ENCODE measurements around the gene KLHDC8A. TPM values are rescaled to one million over a fixed set of nuclear protein-coding genes. Genes with fewer than 3 reads are reported as not detected.

Gene KLHDC8A
- total RNA-seq, 1 experiment from 2014 or later, result not detected

DNA sequence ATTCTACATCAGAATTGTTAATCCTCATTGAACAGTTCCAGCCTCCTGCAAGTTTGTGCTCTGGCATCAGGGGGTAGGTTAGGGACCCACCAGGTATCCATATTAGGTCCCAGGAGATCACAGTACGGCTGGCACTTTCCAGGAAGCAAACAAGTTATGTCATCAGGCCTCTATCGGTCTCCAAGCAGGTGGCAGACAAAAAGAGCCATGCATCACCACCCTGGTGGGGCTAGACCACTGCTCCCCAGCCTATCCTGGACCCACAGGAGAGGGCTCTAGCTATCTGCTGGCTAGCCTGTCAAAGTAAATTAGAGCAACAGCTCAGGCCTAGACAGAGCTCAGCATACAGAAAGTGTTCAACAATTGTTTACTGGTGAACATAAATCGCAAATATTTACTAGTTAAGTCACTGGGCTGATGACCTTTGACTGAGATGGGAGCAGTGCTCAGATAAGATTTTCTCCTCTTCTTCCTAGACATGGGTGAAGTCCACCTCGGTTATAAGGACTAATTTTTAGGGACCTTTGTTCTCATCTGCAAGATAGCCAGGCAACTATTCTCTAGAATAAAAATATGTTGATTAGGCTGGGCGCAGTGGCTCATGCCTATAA lies 41.6 kb downstream of the KLHDC8A start:
- POLR2A ChIA-PET (ENCODE audit: low non-redundant PET), result no interaction called here
- Histone ChIP-seq H3K4me1 (ENCODE audit: insufficient read depth, low read length, poor library complexity, severe bottlenecking) (peaks cover 14% of the 10 kb centered on the region), H3K4me3 (ENCODE audit: low read depth, low read length, poor library complexity, severe bottlenecking) (no peak overlapping the region), H3K27ac (ENCODE audit: low read depth, low read length, poor library complexity, severe bottlenecking) (no peak overlapping the region), H3K27me3 (replicated peaks; ENCODE audit: insufficient read depth, low read depth, low read length, poor library complexity) (no peaks in the 10 kb centered on the region), H3K36me3 (ENCODE audit: insufficient read depth, low read length, poor library complexity, severe bottlenecking) (no peaks in the 10 kb centered on the region), H3K9me3 (ENCODE audit: low read depth, low read length, poor library complexity, severe bottlenecking) (no peaks in the 10 kb centered on the region)
- intact Hi-C loops (cut with micrococcal nuclease; ENCODE audit: unreplicated experiment), result no loop called here
- no peak for DNase-seq (ENCODE audit: low spot score)
- no TSS peak for BruUV-seq (replicated peaks)
- CTCF ChIA-PET, result no interaction called here
- TF ChIP-seq, protein P1, sequence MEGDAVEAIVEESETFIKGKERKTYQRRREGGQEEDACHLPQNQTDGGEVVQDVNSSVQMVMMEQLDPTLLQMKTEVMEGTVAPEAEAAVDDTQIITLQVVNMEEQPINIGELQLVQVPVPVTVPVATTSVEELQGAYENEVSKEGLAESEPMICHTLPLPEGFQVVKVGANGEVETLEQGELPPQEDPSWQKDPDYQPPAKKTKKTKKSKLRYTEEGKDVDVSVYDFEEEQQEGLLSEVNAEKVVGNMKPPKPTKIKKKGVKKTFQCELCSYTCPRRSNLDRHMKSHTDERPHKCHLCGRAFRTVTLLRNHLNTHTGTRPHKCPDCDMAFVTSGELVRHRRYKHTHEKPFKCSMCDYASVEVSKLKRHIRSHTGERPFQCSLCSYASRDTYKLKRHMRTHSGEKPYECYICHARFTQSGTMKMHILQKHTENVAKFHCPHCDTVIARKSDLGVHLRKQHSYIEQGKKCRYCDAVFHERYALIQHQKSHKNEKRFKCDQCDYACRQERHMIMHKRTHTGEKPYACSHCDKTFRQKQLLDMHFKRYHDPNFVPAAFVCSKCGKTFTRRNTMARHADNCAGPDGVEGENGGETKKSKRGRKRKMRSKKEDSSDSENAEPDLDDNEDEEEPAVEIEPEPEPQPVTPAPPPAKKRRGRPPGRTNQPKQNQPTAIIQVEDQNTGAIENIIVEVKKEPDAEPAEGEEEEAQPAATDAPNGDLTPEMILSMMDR (conservative IDR thresholded peaks at IDR 0.05; ENCODE audit: low read depth, low read length), result no peak
- TF ChIP-seq EZH2 (IDR thresholded peaks at IDR 0.05; ENCODE audit: borderline replicate concordance, low read depth, low read length, poor library complexity, severe bottlenecking), result no peak

DNA sequence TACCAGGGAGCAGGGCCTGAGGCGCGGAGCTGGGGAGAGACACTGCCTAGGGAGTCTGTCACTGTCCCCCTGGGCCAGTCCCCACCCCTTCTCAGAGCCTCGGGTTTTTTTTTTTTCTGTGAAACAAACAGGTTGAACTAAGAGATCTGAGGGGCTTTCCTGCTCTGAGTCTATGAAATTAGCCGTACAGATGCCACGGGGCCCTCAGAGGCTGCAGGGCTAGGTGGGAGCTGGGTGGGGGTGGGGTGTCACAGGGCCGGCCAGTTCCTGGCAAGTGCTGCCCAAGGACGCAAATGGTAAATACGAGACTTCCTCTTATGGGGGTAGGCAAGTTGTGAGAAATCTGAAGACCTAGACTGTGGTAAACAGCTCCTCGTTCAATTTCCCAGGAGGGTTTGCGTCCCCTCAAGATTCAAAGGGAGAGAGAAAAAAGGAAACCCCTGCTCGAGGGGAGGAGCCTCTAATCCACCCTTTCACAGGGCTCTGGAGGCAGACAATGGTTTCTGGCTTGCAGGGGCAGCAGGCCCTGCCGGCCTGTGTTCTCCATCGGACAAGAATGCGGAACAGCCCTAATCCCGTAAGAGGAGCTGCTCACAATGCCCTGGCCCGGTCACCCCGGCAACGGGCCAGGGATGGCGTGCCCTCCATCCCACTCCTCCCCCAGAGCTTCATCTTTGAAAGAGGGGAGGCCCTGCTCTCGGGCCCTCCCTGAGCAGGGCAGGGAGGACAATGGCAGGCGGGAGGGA lies 43.0 kb downstream of the KLHDC8A start:
- intact Hi-C loops (cut with micrococcal nuclease; ENCODE audit: unreplicated experiment), result no loop called here
- H3K4me1 ChIP-seq (ENCODE audit: insufficient read depth, low read length, poor library complexity, severe bottlenecking), result peaks cover 11% of the 10 kb centered on the region
- H3K27me3 ChIP-seq (replicated peaks; ENCODE audit: insufficient read depth, low read depth, low read length, poor library complexity), result no peaks in the 10 kb centered on the region
- H3K36me3 ChIP-seq (ENCODE audit: insufficient read depth, low read length, poor library complexity, severe bottlenecking), result no peaks in the 10 kb centered on the region
- no peak overlapping the region for H3K4me3 ChIP-seq (ENCODE audit: low read depth, low read length, poor library complexity, severe bottlenecking)
- no peak overlapping the region for H3K27ac ChIP-seq (ENCODE audit: low read depth, low read length, poor library complexity, severe bottlenecking)
- POLR2A ChIA-PET (ENCODE audit: low non-redundant PET), result no interaction called here
- no peaks in the 10 kb centered on the region for H3K9me3 ChIP-seq (ENCODE audit: low read depth, low read length, poor library complexity, severe bottlenecking)
- no TSS peak for BruUV-seq (replicated peaks)
- CTCF ChIA-PET, result interaction anchor here (1.0 kb wide), 1 partner anchor 40 kb away, joined by 3 read pairs; no protein-coding TSS in a partner anchor
- peak; percentile 26 for DNase-seq (ENCODE audit: low spot score)
- TF ChIP-seq, protein P1 (conservative IDR thresholded peaks at IDR 0.05; ENCODE audit: low read depth, low read length), result no peak
- no peak for TF ChIP-seq EZH2 (IDR thresholded peaks at IDR 0.05; ENCODE audit: borderline replicate concordance, low read depth, low read length, poor library complexity, severe bottlenecking)

DNA sequence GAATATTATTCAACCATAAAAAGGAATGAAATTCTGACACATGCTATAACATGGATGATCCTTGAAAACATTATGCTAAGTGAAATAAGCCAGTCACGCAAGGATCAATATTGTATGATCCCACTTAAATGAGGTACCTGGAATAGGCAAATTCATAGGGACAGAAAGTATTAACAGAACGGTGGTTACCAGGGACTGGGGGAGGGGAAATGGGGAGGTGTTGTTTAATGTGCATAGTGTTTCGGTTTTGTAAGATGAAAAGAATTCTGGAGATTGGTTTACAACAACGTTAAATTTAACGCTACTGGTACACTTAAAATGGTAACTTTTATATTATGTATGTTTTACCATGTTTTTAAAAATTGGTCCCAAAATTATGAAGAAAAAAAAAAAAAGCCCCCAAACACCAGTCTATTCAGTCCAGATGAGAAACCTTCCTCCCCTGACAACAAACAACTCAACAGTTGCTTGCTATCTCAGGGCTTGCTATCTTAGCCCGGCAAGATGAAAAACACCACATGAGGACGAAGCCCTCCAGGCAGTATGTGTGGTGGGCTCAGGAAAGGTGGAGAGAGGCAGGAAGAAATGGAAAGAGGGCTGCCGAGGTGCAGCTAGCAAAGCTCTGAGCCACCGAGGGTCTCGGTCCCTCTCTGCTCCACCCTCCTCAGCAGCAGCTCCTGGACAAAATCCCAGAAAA lies 43.7 kb downstream of the KLHDC8A start:
- CTCF ChIA-PET, result interaction anchor here (1.0 kb wide), 1 partner anchor 40 kb away, joined by 3 read pairs; no protein-coding TSS in a partner anchor
- H3K4me3 ChIP-seq (ENCODE audit: low read depth, low read length, poor library complexity, severe bottlenecking), result no peak overlapping the region
- intact Hi-C loops (cut with micrococcal nuclease; ENCODE audit: unreplicated experiment), result no loop called here
- no peaks in the 10 kb centered on the region for H3K27me3 ChIP-seq (replicated peaks; ENCODE audit: insufficient read depth, low read depth, low read length, poor library complexity)
- no TSS peak for BruUV-seq (replicated peaks)
- H3K36me3 ChIP-seq (ENCODE audit: insufficient read depth, low read length, poor library complexity, severe bottlenecking), result no peaks in the 10 kb centered on the region
- H3K9me3 ChIP-seq (ENCODE audit: low read depth, low read length, poor library complexity, severe bottlenecking), result no peaks in the 10 kb centered on the region
- TF ChIP-seq, protein P1 (conservative IDR thresholded peaks at IDR 0.05; ENCODE audit: low read depth, low read length), result no peak
- no peak for TF ChIP-seq EZH2 (IDR thresholded peaks at IDR 0.05; ENCODE audit: borderline replicate concordance, low read depth, low read length, poor library complexity, severe bottlenecking)
- H3K4me1 ChIP-seq (ENCODE audit: insufficient read depth, low read length, poor library complexity, severe bottlenecking), result peaks cover 11% of the 10 kb centered on the region
- no peak for DNase-seq (ENCODE audit: low spot score)
- no peak overlapping the region for H3K27ac ChIP-seq (ENCODE audit: low read depth, low read length, poor library complexity, severe bottlenecking)
- POLR2A ChIA-PET (ENCODE audit: low non-redundant PET), result no interaction called here
